Measurements from ENCODE around the gene INTS4.
A peak's percentile ranks its signal among the peaks of the same experiment; 100 is the strongest.
"Not testable (repeated sequence)": the region's sequence is repeated elsewhere in the genome, so short reads cannot be mapped to it uniquely, and the experiment has no call there.

Gene INTS4

GRCh38 chr11:78022397-78023396 is 28.2 kb upstream of the INTS4 start, which contains the start of gene KCTD14:
Gene KCTD14 (minus strand): TSS chr11:78023276. CDS start chr11:78023249, 27 bp downstream.
- no peak for DNase-seq

DNA sequence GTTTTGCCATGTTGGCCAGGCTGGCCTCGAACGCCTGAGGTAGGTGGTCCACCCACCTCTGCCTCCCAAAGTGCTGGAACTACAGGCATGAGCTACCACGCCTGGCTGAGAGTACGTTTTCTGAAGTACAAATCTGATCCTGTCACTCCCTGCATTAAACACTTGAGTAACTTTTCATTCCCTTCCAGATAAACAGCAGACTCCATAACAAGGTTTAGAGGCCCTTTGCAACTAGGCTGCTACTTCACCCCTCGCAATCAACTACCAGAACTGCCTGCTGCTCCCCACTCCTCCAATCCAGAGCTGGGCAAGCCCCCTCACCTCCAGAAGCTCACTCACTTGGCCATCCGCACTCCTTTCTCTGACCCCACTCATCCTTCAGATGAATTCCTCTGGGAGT is 27.1 kb upstream of the INTS4 start:
- DNase-seq, result no peak

DNA sequence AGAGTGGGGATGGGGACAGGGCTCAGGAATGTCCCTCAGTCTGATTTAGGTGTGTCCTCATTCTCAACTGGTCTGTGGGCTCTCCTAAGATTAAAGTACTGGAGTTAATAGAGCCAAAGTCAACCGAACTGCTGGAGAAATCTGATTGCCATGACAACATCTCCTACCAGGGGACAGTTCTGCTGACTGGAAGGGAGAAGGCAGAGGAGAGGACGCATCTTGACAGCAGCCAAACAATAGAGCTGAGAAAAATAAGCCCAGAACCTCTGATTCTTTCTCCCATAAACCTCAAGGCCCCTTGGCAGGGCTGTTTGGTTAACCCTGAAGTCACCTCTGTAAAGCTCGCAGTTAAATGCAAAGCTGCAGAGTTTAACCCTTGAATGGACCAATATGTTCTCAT is 25.8 kb upstream of the INTS4 start:
- DNase-seq, result no peak

GRCh38 chr11:78019808-78020207 is 25.3 kb upstream of the INTS4 start:
- no peak for DNase-seq

GRCh38 chr11:78015878-78016277 is 21.4 kb upstream of the INTS4 start:
- DNase-seq, result no peak

DNA sequence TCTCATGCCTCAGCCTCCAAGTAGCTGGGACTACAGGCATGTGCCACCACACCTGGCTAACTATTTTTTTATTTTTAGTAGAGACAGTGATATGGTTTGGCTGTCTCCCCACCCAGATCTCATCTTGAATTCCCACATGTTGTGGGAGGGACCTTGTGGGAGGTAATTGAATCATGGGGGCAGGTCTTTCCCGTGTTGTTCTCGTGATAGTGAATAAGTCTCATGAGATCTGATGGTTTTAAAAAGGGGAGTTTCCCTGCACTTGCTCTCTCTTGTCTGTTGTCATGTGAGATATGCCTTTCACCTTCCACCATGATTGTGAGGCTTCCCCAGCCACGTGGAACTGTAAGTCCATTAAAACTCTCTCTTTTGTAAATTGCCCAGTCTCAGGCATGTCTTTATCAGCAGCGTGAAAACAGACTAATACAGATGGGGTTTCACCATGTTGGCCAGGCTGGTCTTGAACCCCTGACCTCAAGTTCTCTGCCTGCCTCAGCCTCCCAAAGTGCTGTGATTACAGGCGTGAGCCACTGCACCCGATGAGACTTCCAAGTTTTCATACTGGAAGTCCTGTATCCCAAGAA is 20.6 kb upstream of the INTS4 start:
- DNase-seq, result not testable (repeated sequence)

DNA sequence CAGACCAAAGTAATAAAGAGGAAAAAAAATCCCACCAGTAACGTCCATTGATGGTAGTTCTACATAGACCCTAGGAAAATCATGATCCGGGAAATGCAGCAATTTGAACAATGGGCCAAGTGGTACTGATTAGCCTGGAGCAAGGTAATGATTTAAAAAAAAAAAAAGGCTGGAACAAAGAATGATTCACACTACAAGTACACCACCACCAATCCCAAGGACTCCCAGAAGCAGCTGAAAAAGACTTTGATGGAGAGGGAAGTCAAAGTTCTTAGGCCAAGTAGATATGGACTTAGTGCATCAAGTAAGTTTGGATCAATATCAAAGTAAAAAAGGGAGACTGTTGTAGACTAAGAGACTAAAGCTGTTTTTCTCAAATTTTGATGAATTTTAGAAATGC is 16.8 kb upstream of the INTS4 start:
- DNase-seq, result no peak

- no peak for DNase-seq
Measured at GRCh38 chr11:78010755-78011154, 16.3 kb upstream of the INTS4 start.

GRCh38 chr11:78010304-78010703 is 15.8 kb upstream of the INTS4 start:
- DNase-seq, result no peak

DNA sequence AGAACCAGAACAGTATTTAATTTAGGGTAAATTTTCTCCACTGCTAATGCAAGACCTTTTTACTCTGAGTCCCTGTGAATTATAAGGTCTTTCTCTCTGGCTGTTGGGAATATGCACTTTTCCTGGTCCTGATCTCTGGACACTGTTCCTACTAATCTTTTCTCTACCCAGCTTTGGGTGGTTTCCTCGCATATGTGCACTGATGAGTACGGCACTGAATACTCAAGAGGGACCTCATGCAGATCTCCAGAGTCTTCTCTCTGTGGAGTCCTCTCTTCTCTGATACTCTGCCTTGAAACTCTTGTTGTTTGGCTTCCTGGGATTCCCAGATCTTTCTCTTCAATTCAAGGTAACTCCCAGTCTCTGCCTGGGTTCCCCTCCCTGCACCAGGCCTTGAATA is 14.6 kb upstream of the INTS4 start:
- DNase-seq, result no peak

- DNase-seq, result peak; percentile 41
Measured at GRCh38 chr11:78000193-78000592, 5.7 kb upstream of the INTS4 start.

GRCh38 chr11:77999446-78000030 is 5.1 kb upstream of the INTS4 start:
- no peak for DNase-seq

DNA sequence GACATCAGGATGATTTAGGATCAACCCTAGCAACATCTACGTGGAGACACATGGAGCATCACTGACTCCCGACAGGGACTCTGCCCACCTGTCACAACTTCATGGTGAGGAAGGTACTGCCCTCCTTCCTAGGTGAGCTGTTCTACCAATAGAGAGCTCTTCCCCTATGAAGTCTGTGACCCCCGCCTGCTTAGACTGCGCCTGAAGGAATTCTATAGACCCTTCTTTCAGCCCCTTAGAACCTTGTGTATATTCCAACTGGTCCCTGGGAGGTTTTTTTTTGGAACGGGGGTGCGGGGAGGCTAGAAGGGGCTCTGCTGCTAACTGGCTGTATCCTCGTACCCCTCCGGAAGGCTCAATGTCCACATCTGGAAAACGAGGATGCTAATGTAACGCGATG is 566 bp downstream of the INTS4 start:
- DNase-seq, result no peak

DNA sequence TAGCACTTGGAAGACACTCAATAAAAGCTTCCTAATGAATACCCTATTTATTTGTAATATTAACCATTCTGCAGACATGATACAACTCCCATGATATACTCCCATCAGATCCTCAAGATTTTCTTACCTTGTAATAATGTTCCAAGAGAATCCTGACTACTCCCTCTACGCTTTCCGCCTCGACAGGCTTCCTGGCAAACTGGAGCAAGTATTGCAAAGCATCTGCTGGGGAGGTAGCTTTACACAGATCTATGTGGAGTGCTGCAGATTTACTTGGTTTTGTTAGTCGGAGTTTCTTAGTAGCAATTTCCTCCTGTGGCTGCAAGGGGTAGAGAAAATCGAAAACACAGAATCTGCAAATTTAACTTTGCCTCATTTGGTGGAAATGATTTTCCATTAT is 3.5 kb downstream of the INTS4 start:
- DNase-seq, result no peak

DNA sequence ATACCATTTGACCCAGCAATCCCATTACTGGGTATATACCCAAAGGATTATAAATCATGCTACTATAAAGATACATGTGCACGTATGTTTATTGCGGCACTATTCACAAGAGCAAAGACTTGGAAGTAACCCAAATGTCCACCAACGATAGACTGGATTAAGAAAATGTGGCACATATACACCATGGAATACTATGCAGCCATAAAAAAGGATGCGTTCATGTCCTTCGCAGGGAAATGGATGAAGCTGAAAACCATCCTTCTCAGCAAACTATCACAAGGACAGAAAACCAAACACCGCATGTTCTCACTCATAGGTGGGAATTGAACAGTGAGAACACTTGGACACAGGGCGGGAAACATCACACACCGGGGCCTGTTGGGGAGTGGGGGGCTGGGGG is 8.0 kb downstream of the INTS4 start:
- DNase-seq, result not testable (repeated sequence)

DNA sequence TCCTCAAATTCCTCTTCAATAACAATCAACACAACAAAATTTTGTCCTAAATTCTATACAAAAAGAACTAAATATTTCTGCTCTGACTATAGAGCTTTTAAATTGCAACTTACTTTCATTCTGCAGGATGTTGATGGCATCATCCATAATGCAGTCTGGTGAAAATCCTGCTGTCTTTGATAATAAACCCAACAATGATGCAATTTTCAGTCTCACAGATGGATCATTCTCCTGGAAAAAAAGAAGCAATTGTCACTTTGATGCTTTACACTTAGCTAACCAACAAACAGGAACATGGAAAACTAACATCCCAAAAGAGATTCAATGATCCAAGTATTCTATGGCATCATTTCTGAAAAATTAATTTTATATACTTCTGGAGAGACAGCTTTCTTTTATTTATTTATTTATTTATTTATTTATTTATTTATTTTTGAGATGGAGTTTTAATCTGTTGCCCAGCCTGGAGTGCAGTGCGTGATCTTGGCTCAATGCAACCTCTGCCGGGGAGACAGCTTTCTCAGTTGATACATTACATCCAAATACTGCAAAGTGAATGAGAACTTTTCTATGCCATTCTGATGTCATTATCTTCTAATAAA is 13.0 kb downstream of the INTS4 start:
- DNase-seq, result no peak

GRCh38 chr11:77968337-77968736 is 26.1 kb downstream of the INTS4 start:
- no peak for DNase-seq

GRCh38 chr11:77967753-77968152 is 26.7 kb downstream of the INTS4 start:
- DNase-seq, result no peak

- DNase-seq, result no peak
Measured at GRCh38 chr11:77967121-77967520, 27.3 kb downstream of the INTS4 start.

DNA sequence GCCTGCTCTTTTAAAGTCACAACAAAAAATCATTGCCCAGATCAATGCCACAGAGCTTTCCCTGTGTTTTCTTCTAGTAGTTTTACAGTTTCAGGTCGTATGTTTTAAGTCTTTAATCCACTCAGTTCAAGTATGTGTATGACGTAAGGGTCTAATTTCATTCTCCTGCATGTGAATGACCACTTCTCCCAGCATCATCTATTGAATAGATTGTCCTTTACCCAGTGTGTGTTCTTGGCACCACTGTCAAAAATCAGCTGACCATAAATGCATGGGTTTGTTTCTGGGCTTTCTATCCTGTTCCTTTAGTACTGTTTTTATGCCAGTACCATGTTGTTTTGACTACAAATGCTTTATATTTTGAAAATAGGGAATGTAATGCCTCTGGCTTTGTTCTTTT is 28.1 kb downstream of the INTS4 start:
- DNase-seq, result no peak

- DNase-seq, result no peak
Measured at GRCh38 chr11:77959434-77959833, 35.0 kb downstream of the INTS4 start.

GRCh38 chr11:77958583-77959177 is 35.8 kb downstream of the INTS4 start:
- not testable (repeated sequence) for DNase-seq

DNA sequence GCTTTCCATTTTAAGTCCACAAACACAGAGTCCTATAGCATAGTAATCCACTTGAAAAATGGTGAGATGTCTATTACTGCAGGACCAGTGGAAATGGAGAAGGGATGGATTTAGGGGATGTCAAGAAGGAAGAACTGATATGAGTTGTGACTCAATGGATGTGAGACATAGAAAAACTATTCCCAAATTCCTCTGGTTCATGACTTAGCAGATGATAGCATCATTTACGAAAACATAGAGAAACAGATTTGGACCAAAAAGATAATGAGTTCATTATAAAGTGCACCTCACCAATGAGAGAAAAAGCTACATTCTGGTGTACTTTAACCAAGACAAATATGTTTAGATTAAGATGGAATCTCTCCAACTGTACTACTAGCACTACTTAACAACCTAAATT is 51.2 kb downstream of the INTS4 start:
- not testable (repeated sequence) for DNase-seq
